Suppressor macrophage treated with lipopolysaccharide for 4 hours (primary cell): ENCODE results near the gene CDKN1A.
"Not testable (repeated sequence)": the region's sequence is repeated elsewhere in the genome, so short reads cannot be mapped to it uniquely, and the experiment has no call there.

Experiments used
- DNase-seq: peaks from one replicate; pipeline ENCODE4 v3.0.0-alpha.2; 2020

CDKN1A gene

DNA sequence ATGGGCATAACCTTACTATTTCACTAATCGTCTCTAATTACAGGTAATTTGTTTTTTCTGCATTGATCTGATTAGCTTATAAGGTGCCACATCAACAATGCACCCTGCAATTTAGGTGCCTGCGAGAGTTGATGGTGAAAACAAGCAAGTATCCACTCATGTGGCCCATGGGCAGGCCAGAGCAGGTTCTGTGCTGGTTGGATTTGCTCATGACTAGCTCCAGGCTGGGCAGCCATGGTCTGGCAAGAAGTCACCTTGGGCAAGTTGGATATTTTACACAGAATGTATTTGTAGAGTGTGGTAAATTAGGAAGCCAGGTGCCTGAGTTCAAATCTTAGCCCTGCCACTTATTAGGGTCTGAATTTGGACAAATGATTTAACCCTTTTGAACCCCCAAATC is 44.4 kb downstream of the CDKN1A start:
- no peak for DNase-seq

GRCh38 chr6:36723992-36724391 is 45.5 kb downstream of the CDKN1A start:
- not testable (repeated sequence) for DNase-seq

DNA sequence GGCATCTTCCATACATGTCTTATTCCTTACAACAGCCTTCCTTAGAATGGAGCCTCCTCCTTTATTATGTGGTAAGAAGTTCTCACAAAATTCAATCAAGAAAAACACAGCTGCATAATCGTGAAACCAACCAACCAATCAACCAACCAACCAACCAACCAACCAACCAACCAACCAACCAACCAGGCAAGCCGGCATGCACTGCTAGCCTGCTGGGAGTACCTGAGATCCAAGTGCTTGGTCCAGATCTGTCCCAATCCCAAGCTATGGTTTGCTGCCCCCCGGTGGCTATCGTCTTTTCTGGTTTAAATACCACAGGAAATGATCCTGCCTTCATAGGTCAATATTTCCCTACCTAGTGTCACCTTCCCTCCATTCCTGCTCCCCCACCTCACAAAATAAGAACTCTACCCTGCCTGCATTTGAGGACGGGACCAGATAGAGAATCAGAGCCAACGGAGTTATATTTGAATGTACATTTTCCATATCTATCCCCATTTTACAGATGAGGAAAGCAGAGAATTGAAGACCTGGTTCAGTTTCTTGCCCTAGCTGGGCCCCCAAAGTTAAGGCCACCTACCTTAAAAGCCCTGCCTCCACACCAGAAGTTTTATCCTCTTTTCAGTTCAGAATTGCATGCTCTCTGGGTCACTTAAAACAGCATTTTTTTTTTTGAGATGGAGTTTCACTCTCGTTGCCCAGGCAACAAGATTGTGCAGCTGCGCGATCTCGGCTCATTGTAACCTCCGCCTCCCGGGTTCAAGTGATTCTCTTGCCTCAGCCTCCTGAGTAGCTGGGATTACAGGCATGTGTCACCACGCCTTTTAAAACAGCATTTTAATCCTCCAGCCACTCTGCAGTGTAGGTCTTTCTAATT is 46.2 kb downstream of the CDKN1A start:
- peak; percentile 77 for DNase-seq

- no peak for DNase-seq
Measured at GRCh38 chr6:36725581-36725980, 47.1 kb downstream of the CDKN1A start.

DNA sequence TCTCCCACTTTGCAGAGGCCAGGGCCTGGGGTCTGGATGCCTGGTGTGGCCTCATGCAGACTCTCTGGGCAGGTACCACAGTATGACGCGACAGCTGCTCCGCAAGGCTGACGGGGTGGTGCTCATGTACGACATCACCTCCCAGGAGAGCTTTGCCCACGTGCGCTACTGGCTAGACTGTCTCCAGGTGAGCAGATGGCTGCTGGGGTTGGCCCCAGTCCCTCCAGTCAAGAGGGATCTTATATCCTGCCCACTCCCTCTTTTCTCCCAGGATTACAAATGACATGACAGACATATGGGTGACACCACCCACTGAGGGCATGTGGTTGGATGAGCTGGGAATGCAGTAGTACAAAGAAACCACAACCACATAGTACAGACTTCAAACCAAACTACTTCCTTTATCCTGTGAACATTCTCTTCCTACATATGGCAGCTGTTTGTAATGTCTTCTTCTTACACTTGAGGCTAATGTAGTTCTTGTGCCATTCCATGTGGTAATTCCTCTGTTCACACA is 49.0 kb downstream of the CDKN1A start:
- DNase-seq = peak; percentile 88

GRCh38 chr6:36728289-36729160 is 50.0 kb downstream of the CDKN1A start:
- no peak for DNase-seq

DNA sequence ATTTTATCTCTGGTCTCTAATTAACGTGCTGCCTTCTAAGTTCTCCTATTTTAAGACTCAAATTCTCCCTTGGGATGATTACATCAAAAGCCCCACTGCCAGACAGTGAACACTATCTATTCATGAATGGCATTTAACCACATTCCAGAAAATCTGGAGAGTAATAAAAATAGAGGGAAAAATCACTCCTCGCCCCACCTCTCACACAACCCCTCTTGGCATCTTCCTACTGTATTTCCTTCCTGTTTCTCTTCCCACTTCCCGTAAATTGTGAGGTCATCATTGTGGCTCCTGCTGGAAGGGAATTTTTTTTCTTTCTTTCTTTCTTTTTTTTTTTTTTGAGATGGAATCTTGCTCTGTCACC is 50.6 kb downstream of the CDKN1A start:
- peak; percentile 57 for DNase-seq

- no peak for DNase-seq
Measured at GRCh38 chr6:36730424-36731380, 52.2 kb downstream of the CDKN1A start.

DNA sequence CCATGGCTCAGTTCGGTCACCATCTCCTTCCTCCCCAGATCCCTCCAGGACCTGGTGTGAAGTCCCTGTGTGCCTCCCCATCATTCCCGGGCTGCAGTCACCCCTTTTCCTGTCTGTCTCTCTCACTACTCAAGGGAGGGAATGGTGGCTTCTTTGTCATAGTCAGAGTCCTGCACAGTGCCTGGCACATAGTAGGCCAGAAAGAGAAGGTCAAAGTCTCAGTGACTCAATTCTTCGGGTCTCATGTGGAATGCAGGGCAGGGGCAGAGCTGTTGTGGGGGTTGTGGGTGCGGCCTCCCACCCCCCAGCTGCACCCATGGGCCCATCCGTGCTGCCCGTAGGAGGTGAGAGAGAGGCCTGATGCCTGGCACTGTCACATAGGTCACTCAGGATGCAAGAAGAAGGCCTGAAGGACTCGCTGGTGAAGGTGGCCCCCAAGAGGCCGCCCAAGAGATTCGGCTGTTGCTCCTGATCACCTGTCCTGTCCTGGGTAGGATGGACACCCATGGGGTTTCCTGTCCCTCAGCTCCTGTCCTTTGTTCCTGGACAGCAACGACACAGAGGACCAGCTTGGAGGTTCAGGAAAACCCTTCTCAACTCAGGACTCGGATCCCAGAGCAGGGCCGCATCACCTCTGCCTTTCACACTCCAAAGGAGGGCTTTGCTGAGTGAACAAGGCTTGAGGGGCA is 53.3 kb downstream of the CDKN1A start:
- DNase-seq = no peak

DNA sequence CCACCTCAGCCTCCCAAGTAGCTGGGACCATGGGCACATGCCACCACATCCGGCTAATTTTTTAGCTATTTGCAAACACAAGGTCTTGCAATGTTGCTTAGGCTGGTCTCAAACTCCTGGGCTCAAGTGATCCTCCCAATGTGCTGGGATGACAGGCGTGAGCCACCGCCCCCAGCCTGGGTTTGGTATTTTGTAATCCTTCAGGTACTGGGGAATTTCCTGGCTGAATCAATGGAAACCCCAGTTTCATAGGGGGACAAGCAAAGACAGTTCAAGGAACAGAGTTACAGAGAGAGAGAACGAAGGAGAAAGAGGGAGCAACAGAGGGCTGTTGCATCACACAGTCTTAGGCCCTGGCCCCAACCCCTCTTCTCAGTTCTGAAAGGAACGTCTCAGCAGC is 54.8 kb downstream of the CDKN1A start:
- no peak for DNase-seq

DNA sequence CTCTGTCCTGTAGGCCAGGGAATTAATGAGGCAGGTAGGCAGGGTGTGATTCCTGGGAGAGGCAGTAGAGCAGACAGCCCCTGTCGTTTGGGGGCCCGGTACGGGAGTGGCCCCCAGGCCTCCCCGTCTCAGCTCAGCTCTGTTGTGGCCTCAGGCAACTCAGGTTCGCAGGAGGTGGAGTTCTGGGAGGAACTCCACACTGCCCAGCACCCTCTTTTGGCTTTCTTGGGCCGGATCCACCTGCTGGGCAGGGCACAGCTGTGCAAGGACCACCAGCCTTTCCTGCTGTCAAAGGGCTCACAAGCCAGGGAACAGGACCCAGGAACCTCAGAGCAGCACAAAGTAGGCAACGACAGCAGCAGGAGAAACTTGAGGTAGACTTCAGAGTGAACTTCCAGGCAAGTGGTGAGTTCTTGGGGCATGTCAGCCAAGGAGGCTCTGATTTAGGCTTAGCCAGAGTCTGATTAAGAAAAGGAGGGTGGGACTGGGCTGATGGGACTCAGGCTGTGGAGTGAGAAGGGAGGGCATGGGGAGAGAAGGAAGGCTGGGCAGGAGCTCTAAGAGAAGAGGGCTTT is 56.1 kb downstream of the CDKN1A start:
- DNase-seq = no peak

DNA sequence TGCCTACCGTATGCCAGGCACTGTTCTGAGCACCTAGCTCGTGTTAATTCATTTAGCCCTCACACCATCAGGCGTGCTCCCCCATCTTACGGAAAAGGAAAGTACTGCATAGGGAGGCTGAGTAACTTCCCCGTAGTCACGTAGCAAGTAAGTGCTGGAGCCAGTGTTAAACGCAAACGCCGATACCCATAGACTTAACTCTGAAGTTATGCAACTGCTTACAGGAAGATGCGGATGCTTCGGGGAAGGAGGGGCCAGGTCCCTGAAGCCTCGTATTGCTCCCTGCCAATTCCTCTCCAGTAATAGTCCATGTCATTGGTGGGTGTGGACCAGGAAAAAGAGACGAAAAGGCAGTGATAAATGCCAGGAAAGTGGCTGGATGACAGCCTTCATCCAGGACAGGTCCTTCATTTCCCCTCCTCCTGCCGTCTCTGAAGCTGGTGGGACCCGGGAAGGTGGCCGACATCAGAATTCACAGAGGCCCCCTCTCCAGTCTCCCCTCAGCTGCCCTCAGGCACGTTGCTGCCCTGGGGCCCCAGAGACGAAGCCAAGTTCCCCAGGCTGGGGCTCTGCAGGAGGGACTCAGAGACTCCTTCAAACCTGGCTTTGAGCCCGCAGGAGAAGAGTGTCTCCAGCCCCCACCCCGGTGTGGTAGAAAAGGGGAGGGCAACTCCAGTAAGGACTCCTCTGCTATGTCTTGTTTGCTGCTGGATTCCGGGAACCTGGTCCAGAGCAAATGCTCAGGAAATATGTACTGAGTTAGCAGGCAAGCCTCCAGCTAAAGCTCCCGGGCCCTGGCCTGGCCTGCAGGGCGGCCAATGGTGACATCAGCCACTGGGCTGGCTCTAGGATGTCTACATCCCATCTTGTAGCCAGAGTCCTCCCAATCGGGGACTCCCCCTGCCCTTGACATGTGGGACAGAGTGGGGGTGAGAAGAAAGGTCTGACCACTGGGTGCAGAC is 56.9 kb downstream of the CDKN1A start:
- DNase-seq = peak; percentile 89
